ENCODE measurements around the gene C2orf74.
A peak's percentile ranks its signal among the peaks of the same experiment; 100 is the strongest.
"Not testable (repeated sequence)": the region's sequence is repeated elsewhere in the genome, so short reads cannot be mapped to it uniquely, and the experiment has no call there.

Gene C2orf74

GRCh38 chr2:61161888-61162287 is at the start of gene C2orf74:
TSS of gene C2orf74 (plus strand) at chr2:61162188. CDS start at chr2:61162515, 327 bp downstream.
- DNase-seq: no peak

GRCh38 chr2:61114147-61114546 is 47.8 kb upstream of the C2orf74 start:
- no peak for DNase-seq

- no peak for DNase-seq
These were observed 45.7 kb upstream of the C2orf74 start for GRCh38 chr2:61116302-61116701.

GRCh38 chr2:61117534-61117933 is 44.5 kb upstream of the C2orf74 start:
- DNase-seq: no peak

GRCh38 chr2:61125123-61125710 is 36.8 kb upstream of the C2orf74 start:
- DNase-seq: no peak

- no peak for DNase-seq
These were observed 36.2 kb upstream of the C2orf74 start for GRCh38 chr2:61125798-61126197.

- not testable (repeated sequence) for DNase-seq
These were observed 33.9 kb upstream of the C2orf74 start for GRCh38 chr2:61128122-61128521.

- no peak for DNase-seq
These were observed 27.8 kb upstream of the C2orf74 start for GRCh38 chr2:61134141-61134540.

- DNase-seq: no peak
These were observed 26.5 kb upstream of the C2orf74 start for GRCh38 chr2:61135510-61135909.

- no peak for DNase-seq
These were observed 23.1 kb upstream of the C2orf74 start for GRCh38 chr2:61138859-61139258.

GRCh38 chr2:61141151-61141550 is 20.8 kb upstream of the C2orf74 start:
- no peak for DNase-seq

- DNase-seq: peak; percentile 88
These were observed 17.2 kb upstream of the C2orf74 start for GRCh38 chr2:61144697-61145268.

GRCh38 chr2:61145990-61146389 is 16.0 kb upstream of the C2orf74 start:
- DNase-seq: no peak

GRCh38 chr2:61148091-61148490 is 13.9 kb upstream of the C2orf74 start:
- DNase-seq: not testable (repeated sequence)

GRCh38 chr2:61149074-61149473 is 12.9 kb upstream of the C2orf74 start:
- no peak for DNase-seq

- DNase-seq: no peak
These were observed 10.6 kb upstream of the C2orf74 start for GRCh38 chr2:61151436-61151835.

GRCh38 chr2:61157371-61158003 is 4.5 kb upstream of the C2orf74 start:
- DNase-seq: no peak

GRCh38 chr2:61158356-61158955 is 3.5 kb upstream of the C2orf74 start:
- DNase-seq: no peak

- DNase-seq: no peak
These were observed 733 bp downstream of the C2orf74 start for GRCh38 chr2:61162721-61163120.

- not testable (repeated sequence) for DNase-seq
These were observed 3.1 kb downstream of the C2orf74 start for GRCh38 chr2:61165082-61165481.

GRCh38 chr2:61165946-61166345 is 4.0 kb downstream of the C2orf74 start:
- DNase-seq: no peak

- no peak for DNase-seq
These were observed 5.6 kb downstream of the C2orf74 start for GRCh38 chr2:61167579-61167978.

GRCh38 chr2:61172671-61173070 is 10.7 kb downstream of the C2orf74 start:
- DNase-seq: no peak

- no peak for DNase-seq
These were observed 11.1 kb downstream of the C2orf74 start for GRCh38 chr2:61173116-61173515.

Data from activated effector memory CD4-positive, alpha-beta T cell treated with Interleukin-2 at 50 U/mL for 16 hours (primary cell).